GM12874 (cell line): ENCODE data around the gene TMEM192.

Experiments
- CTCF ChIP-seq: IDR thresholded peaks from 2 replicates; pipeline ENCODE4 v1.5.1; 2011; ENCODE audit warnings: low read depth, mild to moderate bottlenecking, control low read depth, low read length, moderate library complexity; ENCODE audit not compliant: insufficient read depth

Gene TMEM192

GRCh38 chr4:165138843-165139242 lies 26.2 kb upstream of the TMEM192 start:
- no peak for TF ChIP-seq CTCF

- no peak for TF ChIP-seq CTCF
Observed at GRCh38 chr4:165137205-165137604, 24.5 kb upstream of the TMEM192 start.

- no peak for TF ChIP-seq CTCF
Observed at GRCh38 chr4:165136529-165136928, 23.9 kb upstream of the TMEM192 start.

GRCh38 chr4:165133150-165133549 lies 20.5 kb upstream of the TMEM192 start:
- no peak for TF ChIP-seq CTCF

- peak; percentile 84 for TF ChIP-seq CTCF
Observed at GRCh38 chr4:165131247-165131832, 18.7 kb upstream of the TMEM192 start.

- no peak for TF ChIP-seq CTCF
Observed at GRCh38 chr4:165129924-165130323, 17.3 kb upstream of the TMEM192 start.

- TF ChIP-seq CTCF = no peak
Observed at GRCh38 chr4:165124488-165124887, 11.8 kb upstream of the TMEM192 start.

- TF ChIP-seq CTCF = no peak
Observed at GRCh38 chr4:165118256-165118909, 5.7 kb upstream of the TMEM192 start.
